MCF 10A (cell line): ENCODE measurements around the gene ALS2CL. TPM values are rescaled to one million over a fixed set of nuclear protein-coding genes. Genes with fewer than 3 reads are reported as not detected.

ENCODE experiments used
- BruUV-seq: library from RNA; stranded (reverse); fragments of 400-500 nt; replicated peaks from 2 replicates; lab custom pipeline; 2021; lab: Mats Ljungman, UMichigan
- CTCF ChIA-PET: fragments of 300-600 bp; sonication (Branson Sonifier 250); formaldehyde crosslinking; extraction: SDS; loops from one replicate; lab custom pipeline; 2021; ENCODE audit warnings: antibody characterized with exemption, inconsistent platforms; lab: Yijun Ruan, JAX
- POLR2A ChIA-PET: fragments of 300-600, 350-650 bp; sonication (Branson Sonifier 250); formaldehyde crosslinking; extraction: SDS; loops from one replicate; lab custom pipeline; 2020; ENCODE audit warnings: antibody characterized with exemption, inconsistent platforms; lab: Yijun Ruan, JAX
- DNase-seq: peaks from one replicate; pipeline ENCODE4 v3.0.0-alpha.2; 2018; ENCODE audit not compliant: unreplicated experiment
- H3K27ac Mint-ChIP-seq: one replicate; pipeline ENCODE4 v1.8.0; 2022; ENCODE audit warnings: mild to moderate bottlenecking, low read depth, mixed read lengths; ENCODE audit not compliant: unreplicated experiment
- H3K27me3 Mint-ChIP-seq: one replicate; pipeline ENCODE4 v1.8.0; 2022; ENCODE audit warnings: mixed read lengths; ENCODE audit not compliant: insufficient read depth, unreplicated experiment
- H3K36me3 Mint-ChIP-seq: one replicate; pipeline ENCODE4 v1.8.0; 2022; ENCODE audit warnings: mild to moderate bottlenecking, moderate library complexity, mixed read lengths; ENCODE audit not compliant: insufficient read depth, unreplicated experiment
- H3K4me1 Mint-ChIP-seq: one replicate; pipeline ENCODE4 v1.8.0; 2022; ENCODE audit warnings: mixed read lengths; ENCODE audit not compliant: insufficient read depth, unreplicated experiment
- H3K4me3 Mint-ChIP-seq: one replicate; pipeline ENCODE4 v1.8.0; 2022; ENCODE audit warnings: mild to moderate bottlenecking, moderate library complexity, mixed read lengths; ENCODE audit not compliant: unreplicated experiment
- H3K9me3 Mint-ChIP-seq: one replicate; pipeline ENCODE4 v1.8.0; 2022; ENCODE audit warnings: mixed read lengths; ENCODE audit not compliant: unreplicated experiment
- intact Hi-C: fragments of 100-400 bp; cut with micrococcal nuclease; formaldehyde crosslinking; loops from 2 replicates; pipeline ENCODE4 v1.14.1; 2022
- total RNA-seq: library from RNA; stranded (reverse); gene quantifications from 2 replicates; pipeline ENCODE4 v1.2.3, GENCODE V29; 2022
- TF ChIP-seq, protein P1 (sequence below): fragments of 200-600 bp; IDR thresholded peaks from one replicate; pipeline ENCODE4 v1.8.0; 2022; ENCODE audit warnings: antibody characterized with exemption, mild to moderate bottlenecking; ENCODE audit not compliant: unreplicated experiment

ALS2CL gene
- total RNA-seq, 1 experiment from 2014 or later, result 95.5 TPM

DNA sequence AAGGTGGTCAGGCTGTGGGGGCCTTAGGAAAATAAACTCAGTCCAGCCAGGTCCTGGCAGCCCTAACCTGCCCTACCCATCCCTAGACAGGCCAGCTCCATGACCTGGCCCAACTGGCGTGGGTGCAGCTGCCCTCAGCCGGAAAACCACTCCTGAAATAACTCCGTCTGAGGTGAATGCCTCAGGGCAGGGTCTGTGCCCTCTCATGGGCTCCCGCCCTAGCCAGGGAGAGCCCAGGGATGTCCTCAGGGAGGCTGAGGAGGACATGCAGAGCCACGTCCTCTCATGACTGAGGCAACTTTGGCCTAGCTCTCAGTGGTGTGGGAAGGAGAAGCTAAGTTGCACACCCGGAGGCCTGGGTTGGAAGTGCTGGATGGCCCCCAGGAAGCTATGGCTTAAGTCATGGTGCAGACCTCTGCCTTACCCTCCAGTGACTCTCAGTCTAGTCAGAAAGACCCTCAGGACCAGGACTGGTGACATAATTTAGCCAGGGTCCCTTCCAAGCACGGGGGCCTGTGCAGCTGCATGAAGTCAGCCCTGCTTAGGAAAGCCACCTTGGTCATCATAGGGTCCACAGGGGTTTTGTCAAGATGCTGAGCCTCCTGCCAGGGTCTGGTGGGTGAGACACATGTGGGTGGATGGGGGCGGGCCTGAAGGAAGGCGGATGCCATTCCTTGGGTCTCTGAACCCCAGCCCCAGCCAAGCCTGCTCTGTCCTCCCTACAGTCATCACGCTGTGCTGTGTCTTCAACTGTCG is 15.1 kb upstream of the ALS2CL start:
- TF ChIP-seq, protein P1, sequence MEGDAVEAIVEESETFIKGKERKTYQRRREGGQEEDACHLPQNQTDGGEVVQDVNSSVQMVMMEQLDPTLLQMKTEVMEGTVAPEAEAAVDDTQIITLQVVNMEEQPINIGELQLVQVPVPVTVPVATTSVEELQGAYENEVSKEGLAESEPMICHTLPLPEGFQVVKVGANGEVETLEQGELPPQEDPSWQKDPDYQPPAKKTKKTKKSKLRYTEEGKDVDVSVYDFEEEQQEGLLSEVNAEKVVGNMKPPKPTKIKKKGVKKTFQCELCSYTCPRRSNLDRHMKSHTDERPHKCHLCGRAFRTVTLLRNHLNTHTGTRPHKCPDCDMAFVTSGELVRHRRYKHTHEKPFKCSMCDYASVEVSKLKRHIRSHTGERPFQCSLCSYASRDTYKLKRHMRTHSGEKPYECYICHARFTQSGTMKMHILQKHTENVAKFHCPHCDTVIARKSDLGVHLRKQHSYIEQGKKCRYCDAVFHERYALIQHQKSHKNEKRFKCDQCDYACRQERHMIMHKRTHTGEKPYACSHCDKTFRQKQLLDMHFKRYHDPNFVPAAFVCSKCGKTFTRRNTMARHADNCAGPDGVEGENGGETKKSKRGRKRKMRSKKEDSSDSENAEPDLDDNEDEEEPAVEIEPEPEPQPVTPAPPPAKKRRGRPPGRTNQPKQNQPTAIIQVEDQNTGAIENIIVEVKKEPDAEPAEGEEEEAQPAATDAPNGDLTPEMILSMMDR, result no peak
- DNase-seq, result no peak
- intact Hi-C loops, result loop anchor here (5.0 kb wide), 1 partner anchor 614 kb away; no protein-coding TSS in a partner anchor
- Mint-ChIP-seq H3K27me3 (no peaks in the 10 kb centered on the region), H3K27ac (no peak overlapping the region), H3K4me1 (peaks cover 6% of the 10 kb centered on the region), H3K36me3 (no peaks in the 10 kb centered on the region), H3K4me3 (no peak overlapping the region), H3K9me3 (no peaks in the 10 kb centered on the region)
- POLR2A ChIA-PET, result interaction anchor here (0.5 to 1.1 kb wide), 2 partner anchors 201 to 979 kb away, joined by 3 read pairs; no protein-coding TSS in a partner anchor
- CTCF ChIA-PET, result interaction anchor here (0.6 to 2.9 kb wide), 5 partner anchors 157 to 1195 kb away, joined by 3 to 11 read pairs (median 5); no protein-coding TSS in a partner anchor
- no TSS peak for BruUV-seq

DNA sequence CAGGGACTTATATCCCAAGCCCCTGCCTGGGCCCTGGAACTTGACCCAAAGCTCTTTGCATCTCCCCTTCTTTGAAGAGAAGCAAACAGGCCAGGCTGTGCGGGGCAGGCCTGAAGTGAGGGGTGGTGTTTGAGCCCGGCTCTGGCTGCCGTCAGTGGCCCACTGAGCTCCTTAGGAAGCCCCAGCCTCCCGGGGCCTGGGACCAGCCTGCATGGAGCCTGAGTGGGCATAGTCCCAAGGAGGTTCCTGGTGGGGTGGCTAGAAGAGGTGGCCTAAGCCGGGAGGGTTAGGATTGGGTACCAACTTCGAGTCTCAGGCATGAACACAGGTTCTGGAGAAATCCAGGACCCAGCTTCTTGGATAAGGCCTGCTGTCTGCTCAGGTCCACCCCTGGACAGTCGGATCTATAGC is 14.1 kb upstream of the ALS2CL start:
- H3K36me3 Mint-ChIP-seq, result no peaks in the 10 kb centered on the region
- ChIA-PET CTCF (interaction anchor here (0.7 to 3.1 kb wide), 8 partner anchors 158 to 730 kb away, joined by 3 to 19 read pairs (median 4); no protein-coding TSS in a partner anchor), POLR2A (interaction anchor here (0.6 to 1.1 kb wide), 2 partner anchors 202 to 1402 kb away, joined by 3 read pairs; no protein-coding TSS in a partner anchor)
- TF ChIP-seq, protein P1, result no peak
- no peak overlapping the region for H3K4me3 Mint-ChIP-seq
- no peak for DNase-seq
- intact Hi-C loops, result loop anchor here (5.0 kb wide), 1 partner anchor 615 kb away; no protein-coding TSS in a partner anchor
- no TSS peak for BruUV-seq
- H3K27me3 Mint-ChIP-seq, result no peaks in the 10 kb centered on the region
- H3K27ac Mint-ChIP-seq, result no peak overlapping the region
- H3K9me3 Mint-ChIP-seq, result no peaks in the 10 kb centered on the region
- peaks cover 6% of the 10 kb centered on the region for H3K4me1 Mint-ChIP-seq

DNA sequence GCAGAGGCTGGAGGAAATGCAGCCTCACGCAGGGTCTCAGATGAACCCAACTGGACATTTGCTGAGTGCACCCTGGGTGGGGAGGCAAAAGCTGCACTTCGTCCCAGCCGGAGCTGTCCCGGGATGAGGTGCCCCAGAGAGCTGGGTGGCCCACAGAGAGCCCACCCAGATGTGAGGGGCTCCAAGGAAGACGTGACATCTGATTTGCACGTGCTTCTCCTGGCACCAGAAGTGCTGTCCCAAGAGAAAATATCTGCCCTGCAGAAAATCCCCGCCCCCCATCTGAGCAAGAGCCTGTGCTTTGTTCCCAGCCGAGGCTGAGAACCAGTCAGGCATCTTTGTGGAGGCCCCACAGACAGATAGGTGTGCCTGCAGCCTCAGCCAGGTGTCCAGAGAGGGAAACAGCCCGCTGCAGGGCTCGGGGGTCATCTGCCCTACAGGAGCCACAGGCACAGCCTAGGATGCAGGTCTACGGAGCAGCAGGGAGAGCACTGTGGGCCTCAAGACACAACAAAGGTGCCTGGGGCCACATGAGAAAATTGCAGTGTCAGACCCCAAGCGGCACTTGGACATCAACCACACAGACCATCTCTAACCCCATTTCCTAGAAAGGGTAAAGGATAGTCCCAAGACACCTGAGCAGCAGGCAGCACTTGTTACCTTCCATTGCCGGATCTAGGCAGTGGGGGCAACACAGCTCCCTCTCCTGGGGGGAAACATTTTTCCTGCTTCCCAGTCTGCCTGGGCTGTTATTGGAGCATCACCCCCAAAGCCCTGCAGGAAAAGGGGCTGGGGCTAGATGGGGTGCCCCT is 13.5 kb upstream of the ALS2CL start:
- H3K4me3 Mint-ChIP-seq, result no peak overlapping the region
- intact Hi-C loops, result loop anchor here (5.0 kb wide), 1 partner anchor 615 kb away; no protein-coding TSS in a partner anchor
- H3K27me3 Mint-ChIP-seq, result no peaks in the 10 kb centered on the region
- no TSS peak for BruUV-seq
- ChIA-PET CTCF (interaction anchor here (0.6 to 3.1 kb wide), 10 partner anchors 180 to 731 kb away, joined by 3 to 19 read pairs (median 4); no protein-coding TSS in a partner anchor), POLR2A (interaction anchor here (0.6 kb wide), 1 partner anchor 1401 kb away, joined by 3 read pairs; no protein-coding TSS in a partner anchor)
- TF ChIP-seq, protein P1, result no peak
- H3K9me3 Mint-ChIP-seq, result no peaks in the 10 kb centered on the region
- no peaks in the 10 kb centered on the region for H3K36me3 Mint-ChIP-seq
- no peak overlapping the region for H3K27ac Mint-ChIP-seq
- DNase-seq, result no peak
- peaks cover 6% of the 10 kb centered on the region for H3K4me1 Mint-ChIP-seq
